AG10803 (cell line): ENCODE data around the gene PARD3B.

Experiments used
- DNase-seq: peaks from one replicate; pipeline ENCODE4 v3.0.0; 2010; ENCODE audit warnings: low read depth
- H3K4me3 ChIP-seq: 2 replicates; pipeline ENCODE4 v1.5.1; 2011; ENCODE audit warnings: mild to moderate bottlenecking, low read length, control low read depth
- TF ChIP-seq, protein P1 (sequence below): conservative IDR thresholded peaks from 2 replicates; pipeline ENCODE4 v1.5.1; 2011; ENCODE audit warnings: mild to moderate bottlenecking, low read length, control low read depth, inconsistent platforms

Gene PARD3B

DNA sequence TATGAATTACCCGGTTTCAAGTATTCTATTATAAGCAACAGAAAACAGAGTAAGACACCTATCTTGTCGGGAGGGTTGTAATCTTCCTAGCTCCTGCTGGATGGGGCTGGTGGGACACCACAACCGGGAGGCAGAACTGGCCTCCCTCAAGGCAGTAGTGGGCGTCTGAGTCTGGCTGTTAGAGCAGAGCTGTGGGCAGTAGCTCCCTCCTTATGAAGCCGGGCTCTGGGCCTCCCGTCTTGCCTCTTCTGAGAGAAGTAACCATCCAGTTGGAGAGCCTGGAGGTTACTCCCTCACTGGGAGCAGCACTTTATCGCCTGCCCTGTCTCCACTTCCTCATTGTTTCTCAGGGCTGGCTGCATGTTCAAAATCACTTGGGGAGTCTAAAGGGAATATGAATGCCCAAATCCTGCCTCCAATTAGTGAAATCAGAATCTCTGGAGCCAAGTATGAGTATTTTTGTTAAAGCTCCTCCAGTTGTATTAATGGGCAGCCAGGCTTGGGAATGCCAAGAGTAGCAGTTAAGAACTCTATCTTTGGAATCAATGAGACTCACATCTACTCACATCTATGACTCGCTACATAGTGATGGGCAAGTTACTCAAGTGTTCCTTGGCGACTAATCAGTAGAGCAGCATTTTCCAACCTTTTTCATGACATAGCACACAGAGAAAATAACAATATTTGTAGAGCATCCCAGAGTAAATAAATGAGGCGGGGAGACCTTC is 1109.8 kb downstream of the PARD3B start:
- H3K4me3 ChIP-seq = no peak overlapping the region
- TF ChIP-seq, protein P1, sequence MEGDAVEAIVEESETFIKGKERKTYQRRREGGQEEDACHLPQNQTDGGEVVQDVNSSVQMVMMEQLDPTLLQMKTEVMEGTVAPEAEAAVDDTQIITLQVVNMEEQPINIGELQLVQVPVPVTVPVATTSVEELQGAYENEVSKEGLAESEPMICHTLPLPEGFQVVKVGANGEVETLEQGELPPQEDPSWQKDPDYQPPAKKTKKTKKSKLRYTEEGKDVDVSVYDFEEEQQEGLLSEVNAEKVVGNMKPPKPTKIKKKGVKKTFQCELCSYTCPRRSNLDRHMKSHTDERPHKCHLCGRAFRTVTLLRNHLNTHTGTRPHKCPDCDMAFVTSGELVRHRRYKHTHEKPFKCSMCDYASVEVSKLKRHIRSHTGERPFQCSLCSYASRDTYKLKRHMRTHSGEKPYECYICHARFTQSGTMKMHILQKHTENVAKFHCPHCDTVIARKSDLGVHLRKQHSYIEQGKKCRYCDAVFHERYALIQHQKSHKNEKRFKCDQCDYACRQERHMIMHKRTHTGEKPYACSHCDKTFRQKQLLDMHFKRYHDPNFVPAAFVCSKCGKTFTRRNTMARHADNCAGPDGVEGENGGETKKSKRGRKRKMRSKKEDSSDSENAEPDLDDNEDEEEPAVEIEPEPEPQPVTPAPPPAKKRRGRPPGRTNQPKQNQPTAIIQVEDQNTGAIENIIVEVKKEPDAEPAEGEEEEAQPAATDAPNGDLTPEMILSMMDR = no peak
- peak; percentile 81 for DNase-seq

DNA sequence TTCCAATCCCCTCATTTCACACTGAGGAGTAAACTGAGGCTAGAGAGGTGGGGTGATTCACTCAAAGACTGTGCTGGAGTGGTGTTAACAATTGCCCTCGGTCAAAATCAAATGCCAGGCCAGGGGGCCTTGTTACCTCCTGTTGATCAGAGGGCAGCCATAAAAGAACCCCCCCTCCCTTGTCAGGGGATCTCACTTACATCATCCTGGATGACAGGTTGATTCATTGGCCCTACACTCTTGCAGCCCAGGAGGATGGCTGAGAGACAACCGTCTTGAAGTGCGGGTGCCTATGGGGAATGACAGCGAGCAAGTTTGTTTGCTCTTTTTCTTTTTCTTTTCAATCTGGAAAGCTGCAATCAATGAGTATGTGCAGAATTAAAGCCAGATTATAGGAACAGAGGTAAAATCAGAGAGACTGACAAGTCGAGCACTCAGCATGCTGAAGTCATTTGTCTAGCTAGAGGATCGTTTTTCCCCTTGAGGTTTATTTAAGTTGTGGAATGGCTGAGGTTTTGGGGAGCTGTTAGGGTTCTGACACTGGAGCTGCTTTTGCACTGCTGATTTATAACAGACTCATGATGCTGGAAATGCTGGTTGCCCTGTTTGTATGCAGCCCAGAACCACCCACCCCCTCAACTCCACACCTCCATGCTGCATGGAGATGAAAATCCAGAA is 1110.6 kb downstream of the PARD3B start:
- TF ChIP-seq, protein P1 = no peak
- no peak overlapping the region for H3K4me3 ChIP-seq
- no peak for DNase-seq

DNA sequence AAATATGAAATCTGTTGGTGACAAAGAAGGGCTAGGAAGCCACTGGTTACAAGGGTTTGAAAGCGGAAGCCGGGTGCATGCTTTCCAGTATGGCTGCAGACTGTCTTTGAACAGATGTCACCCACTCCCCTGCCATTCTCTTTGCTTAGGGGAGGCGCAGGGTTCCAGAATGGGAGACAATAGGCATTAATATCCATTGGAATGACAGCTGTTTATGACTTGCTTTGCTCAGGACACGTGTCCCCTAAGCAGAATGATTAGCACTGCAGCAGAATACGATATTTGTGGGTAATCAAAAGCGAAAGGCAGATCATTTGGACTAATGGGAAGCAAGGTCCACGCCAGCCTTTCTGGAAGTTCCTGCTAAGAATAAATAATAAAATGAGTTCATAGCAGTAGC is 1111.2 kb downstream of the PARD3B start:
- no peak overlapping the region for H3K4me3 ChIP-seq
- TF ChIP-seq, protein P1 = no peak
- DNase-seq = no peak

DNA sequence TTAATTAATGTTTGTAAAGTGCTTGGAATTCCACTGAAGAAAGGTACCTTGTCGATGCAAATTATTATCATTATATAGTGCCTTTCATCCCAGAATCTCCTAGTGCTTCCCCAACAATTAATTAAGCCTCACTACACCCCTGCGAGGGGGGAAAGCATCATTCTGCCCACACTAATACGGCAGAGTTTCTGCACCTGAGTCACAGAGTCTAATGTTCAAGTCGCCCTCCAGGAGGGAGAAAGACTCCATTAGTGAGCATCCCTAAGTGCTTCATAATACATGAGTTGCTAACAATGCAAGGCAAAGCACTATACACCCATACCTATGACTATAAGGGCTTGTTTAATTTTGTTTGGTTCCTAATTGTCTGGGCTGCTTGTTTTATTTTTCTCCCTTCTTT is 1111.7 kb downstream of the PARD3B start:
- TF ChIP-seq, protein P1 = no peak
- DNase-seq = no peak
- H3K4me3 ChIP-seq = no peak overlapping the region

DNA sequence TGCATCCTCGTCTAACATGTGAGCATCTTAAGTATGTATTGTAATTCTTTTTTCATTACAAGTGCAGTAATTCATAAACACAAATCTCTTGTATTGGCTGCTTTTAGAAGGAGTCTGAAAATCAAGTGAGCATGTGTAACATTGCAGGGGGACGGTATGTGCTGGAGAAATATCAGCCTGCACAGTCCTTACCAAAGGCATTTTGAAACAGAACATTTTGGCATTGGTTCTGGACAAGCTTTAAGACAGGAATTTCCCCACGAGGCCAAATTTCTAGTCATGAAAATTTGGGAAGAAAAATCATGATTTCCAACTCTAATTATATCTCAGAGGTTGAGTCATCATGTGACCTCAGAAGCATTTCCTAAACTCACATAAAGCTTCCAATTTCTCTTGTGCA is 1112.3 kb downstream of the PARD3B start:
- peak; percentile 99 for DNase-seq
- no peak overlapping the region for H3K4me3 ChIP-seq
- TF ChIP-seq, protein P1 = no peak

DNA sequence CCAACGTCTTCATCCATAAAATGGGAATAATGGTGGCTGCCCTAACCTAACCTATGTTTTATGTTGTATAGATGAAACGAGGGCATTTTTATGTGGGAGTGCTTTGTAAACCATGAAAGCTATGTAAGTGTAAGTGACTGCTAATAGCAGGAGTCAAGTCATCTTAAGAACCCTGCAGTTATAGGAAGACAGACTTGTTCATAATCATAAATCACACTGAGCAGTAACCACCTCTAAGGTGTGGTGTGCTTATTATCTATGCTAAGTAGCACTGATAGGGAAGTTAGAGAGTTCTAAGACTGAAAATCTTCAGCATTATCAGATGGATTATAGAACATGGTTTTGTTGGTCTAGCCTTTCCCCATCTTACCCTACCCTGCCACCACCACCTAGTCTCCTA is 1112.8 kb downstream of the PARD3B start:
- no peak overlapping the region for H3K4me3 ChIP-seq
- DNase-seq = no peak
- TF ChIP-seq, protein P1 = no peak

DNA sequence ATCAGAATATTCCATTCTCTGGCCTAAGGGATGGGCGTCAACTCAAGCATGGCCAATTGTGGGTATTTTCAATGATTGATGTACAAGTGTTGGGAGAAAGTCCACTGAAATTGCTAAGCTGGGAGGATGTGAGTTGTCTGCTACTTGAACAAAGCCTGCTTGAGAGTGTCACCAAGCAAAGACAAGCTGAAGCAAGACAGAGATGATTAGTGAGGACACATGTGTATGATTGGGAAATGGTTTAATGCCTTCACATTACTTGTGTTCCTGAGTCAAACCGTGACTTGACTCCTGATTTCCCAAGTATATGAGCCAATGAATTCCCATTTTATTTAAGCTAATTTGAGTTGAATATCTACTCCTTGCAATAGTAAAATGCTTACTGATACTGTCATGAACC is 1113.3 kb downstream of the PARD3B start:
- TF ChIP-seq, protein P1 = no peak
- peak; percentile 40 for DNase-seq
- H3K4me3 ChIP-seq = no peak overlapping the region
